Esophagus muscularis mucosa (tissue), 4 donors: ENCODE data around the gene RAB20. TPM values are rescaled to one million over a fixed set of nuclear protein-coding genes. Genes with fewer than 3 reads are reported as not detected.
A peak's percentile ranks its signal among the peaks of the same experiment; 100 is the strongest.

ENCODE experiments used
- DNase-seq: peaks from one replicate; pipeline ENCODE4 v3.0.0-alpha.2; 2017; ENCODE audit errors: extremely low spot score
- H3K27ac ChIP-seq, 4 donors: fragments of 200-600 bp; sonication (generic); replicated peaks in 1 of 4; 1 replicate in 3 of 4; 2 replicates in 1 of 4; pipeline ENCODE4 v1.5.1; 2016 to 2019; ENCODE audit warnings: mild to moderate bottlenecking in 1 of 4
- H3K27me3 ChIP-seq, 4 donors: fragments of 200-600 bp; sonication (generic); one replicate each; pipeline versions ENCODE4 v1.5.1 to v1.6.0; 2016 to 2019
- H3K36me3 ChIP-seq, 4 donors: fragments of 200-600 bp; sonication (generic); one replicate each; pipeline ENCODE4 v1.5.1; 2016 to 2019
- H3K4me1 ChIP-seq, 4 donors: fragments of 200-600 bp; sonication (generic); one replicate each; pipeline ENCODE4 v1.5.1; 2016 to 2019
- H3K4me3 ChIP-seq, 4 donors: fragments of 200-600 bp; sonication (generic); 1 replicate in 2 of 4; 2 replicates in 2 of 4; pipeline ENCODE4 v1.5.1; 2016 to 2019; ENCODE audit warnings: mild to moderate bottlenecking in 4 of 4, moderate library complexity in 1 of 4
- H3K9me3 ChIP-seq, 4 donors: fragments of 200-600 bp; sonication (generic); 1 replicate in 3 of 4; 2 replicates in 1 of 4; pipeline ENCODE4 v1.5.1; 2016 to 2019
- CTCF ChIP-seq, 3 experiments: fragments of 200-600 bp in 2 of 3; fragments of 450-650 bp in 1 of 3; sonication (generic) in 2 of 3; IDR thresholded peaks; one replicate each; pipeline ENCODE4 v1.5.1; 2017 to 2019; ENCODE audit warnings: antibody characterized with exemption in 3 of 3, mild to moderate bottlenecking in 2 of 3, moderate library complexity in 1 of 3
- EP300 ChIP-seq: sonication (generic); formaldehyde crosslinking; IDR thresholded peaks from one replicate; pipeline ENCODE4 v1.6.1; 2017; ENCODE audit warnings: antibody characterized with exemption
- POLR2A ChIP-seq: fragments of 450-650 bp; IDR thresholded peaks from one replicate; pipeline ENCODE4 v1.6.1; 2017; ENCODE audit warnings: antibody characterized with exemption, moderate library complexity, mild to moderate bottlenecking, low read depth
- POLR2AphosphoS5 ChIP-seq, 2 donors: sonication (generic); formaldehyde crosslinking; IDR thresholded peaks; one replicate each; pipeline ENCODE4 v1.6.1; 2017; ENCODE audit warnings: antibody characterized with exemption in 2 of 2
- WGBS: methylation state at CpG from one replicate; pipeline ENCODE4 v1.1.5; 2018; 5-methylcytosine and 5-hydroxymethylcytosine counted together
- intact Hi-C: fragments of 100-400 bp; cut with DNase I; formaldehyde crosslinking; loops from one replicate; pipeline ENCODE4 v1.15.1; 2023
- total RNA-seq, 4 donors: library from RNA; depleted of rRNA; stranded (reverse); fragments of >200 nt; gene quantifications; one replicate each; pipeline versions ENCODE4 v1.1.0 to v1.2.1, GENCODE V29; 2016

Gene RAB20
- total RNA-seq, 4 donors from 2014 or later: 10.9 to 40.6 (median 15.4) TPM

GRCh38 chr13:110483386-110483968 lies 78.0 kb downstream of the RAB20 start:
- Histone ChIP-seq H3K4me3 (no peak overlapping the region), H3K36me3 (peaks cover 55 to 95% (median 90%) of the 10 kb centered on the region in 4 donors), H3K4me1 (peaks cover 6 to 25% (median 13%) of the 10 kb centered on the region in 4 donors), H3K27ac (peak overlapping the region; percentile 28 to 63 (median 40)), H3K9me3 (no peaks in the 10 kb centered on the region), H3K27me3 (no peaks in the 10 kb centered on the region)
- TF ChIP-seq POLR2A: no peak
- TF ChIP-seq POLR2AphosphoS5 (IDR thresholded peaks at IDR 0.05): no peak
- 85% methylated on average over 13 of the region's 13 CpGs for WGBS
- no peak for DNase-seq
- intact Hi-C loops: no loop called here

GRCh38 chr13:110480161-110480560 lies 81.4 kb downstream of the RAB20 start:
- intact Hi-C loops: no loop called here
- H3K27me3 ChIP-seq: no peaks in the 10 kb centered on the region
- H3K9me3 ChIP-seq: no peaks in the 10 kb centered on the region
- H3K27ac ChIP-seq: peak overlapping the region; percentile 64 to 79 (median 68)
- WGBS: 63% methylated on average over 4 of the region's 5 CpGs
- peaks cover 46 to 92% (median 84%) of the 10 kb centered on the region in 4 donors for H3K36me3 ChIP-seq
- H3K4me1 ChIP-seq: peaks cover 19 to 44% (median 30%) of the 10 kb centered on the region in 4 donors
- no peak overlapping the region for H3K4me3 ChIP-seq
- DNase-seq: no peak
- TF ChIP-seq POLR2AphosphoS5 (IDR thresholded peaks at IDR 0.05): no peak

- TF ChIP-seq POLR2AphosphoS5 (IDR thresholded peaks at IDR 0.05) (no peak), EP300 (no peak), CTCF (IDR thresholded peaks at IDR 0.05) (no peak), POLR2A (no peak)
- intact Hi-C loops: no loop called here
- Histone ChIP-seq H3K4me1 (peaks cover 19 to 44% (median 30%) of the 10 kb centered on the region in 4 donors), H3K36me3 (peaks cover 46 to 92% (median 84%) of the 10 kb centered on the region in 4 donors), H3K9me3 (no peaks in the 10 kb centered on the region), H3K27me3 (no peaks in the 10 kb centered on the region), H3K27ac (peak overlapping the region; percentile 64 to 79 (median 68)), H3K4me3 (no peak overlapping the region)
- WGBS: 78% methylated on average over 11 of the region's 11 CpGs
- no peak for DNase-seq
Observed at GRCh38 chr13:110479648-110480047, 81.9 kb downstream of the RAB20 start.

GRCh38 chr13:110479215-110479545 lies 82.3 kb downstream of the RAB20 start:
- no peak overlapping the region for H3K4me3 ChIP-seq
- DNase-seq: no peak
- intact Hi-C loops: no loop called here
- peaks cover 46 to 92% (median 84%) of the 10 kb centered on the region in 4 donors for H3K36me3 ChIP-seq
- no peaks in the 10 kb centered on the region for H3K27me3 ChIP-seq
- H3K4me1 ChIP-seq: peaks cover 19 to 44% (median 30%) of the 10 kb centered on the region in 4 donors
- peak overlapping the region; percentile 64 to 79 (median 68) for H3K27ac ChIP-seq
- TF ChIP-seq POLR2AphosphoS5 (IDR thresholded peaks at IDR 0.05) (no peak), POLR2A (no peak), EP300 (no peak), CTCF (IDR thresholded peaks at IDR 0.05) (no peak)
- no peaks in the 10 kb centered on the region for H3K9me3 ChIP-seq
- WGBS: 88% methylated on average over 6 of the region's 6 CpGs

- intact Hi-C loops: no loop called here
- H3K4me1 ChIP-seq: peaks cover 19 to 44% (median 30%) of the 10 kb centered on the region in 4 donors
- peaks cover 47 to 92% (median 85%) of the 10 kb centered on the region in 4 donors for H3K36me3 ChIP-seq
- no peak for DNase-seq
- H3K9me3 ChIP-seq: no peaks in the 10 kb centered on the region
- no peaks in the 10 kb centered on the region for H3K27me3 ChIP-seq
- TF ChIP-seq CTCF (IDR thresholded peaks at IDR 0.05): no peak
- H3K27ac ChIP-seq: peak overlapping the region; percentile 64 to 79 (median 68)
- 84% methylated on average over 11 of the region's 16 CpGs for WGBS
- no peak overlapping the region for H3K4me3 ChIP-seq
Observed at GRCh38 chr13:110478405-110479214, 82.9 kb downstream of the RAB20 start.
